CD14-positive monocyte (primary cell): ENCODE measurements around the gene LRRC37A2. TPM values are rescaled to one million over a fixed set of nuclear protein-coding genes. Genes with fewer than 3 reads are reported as not detected.
A peak's percentile ranks its signal among the peaks of the same experiment; 100 is the strongest.
"Not testable (repeated sequence)": the region's sequence is repeated elsewhere in the genome, so short reads cannot be mapped to it uniquely, and the experiment has no call there.

Experiments used
- DNase-seq, 3 donors: peaks; one replicate each; pipeline ENCODE4 v3.0.0-alpha.2; 2011 to 2022
- H2AFZ ChIP-seq: 2 replicates; pipeline ENCODE4 v1.6.0; 2012; ENCODE audit warnings: mild to moderate bottlenecking, low read depth, low read length, inconsistent platforms; ENCODE audit not compliant: insufficient read depth, poor library complexity, severe bottlenecking
- H3K27ac ChIP-seq, 2 donors: 1 replicate in 1 of 2; 2 replicates in 1 of 2; pipeline ENCODE4 v1.5.1; 2012 to 2013; ENCODE audit warnings: low read length in 2 of 2, control low read depth in 1 of 2, inconsistent platforms in 1 of 2, low read depth in 1 of 2, mild to moderate bottlenecking in 1 of 2
- H3K27me3 ChIP-seq, 2 donors: one replicate each; pipeline versions ENCODE4 v1.6.0 to v1.6.1; 2011 to 2013; ENCODE audit warnings: low read length in 2 of 2; ENCODE audit not compliant: control insufficient read depth in 2 of 2, insufficient read depth in 2 of 2
- H3K36me3 ChIP-seq, 2 donors: replicated peaks in 1 of 2; 1 replicate in 1 of 2; 2 replicates in 1 of 2; pipeline versions ENCODE4 v1.5.1 to v1.6.1; 2012 to 2013; ENCODE audit warnings: low read length in 2 of 2, control low read depth in 1 of 2, inconsistent platforms in 1 of 2, mild to moderate bottlenecking in 1 of 2; ENCODE audit not compliant: insufficient read depth in 2 of 2, control insufficient read depth in 1 of 2
- H3K4me1 ChIP-seq, 2 donors: 1 replicate in 1 of 2; 2 replicates in 1 of 2; pipeline versions ENCODE4 v1.5.1 to v1.6.1; 2012 to 2013; ENCODE audit warnings: low read length in 2 of 2, control low read depth in 1 of 2, inconsistent platforms in 1 of 2, mild to moderate bottlenecking in 1 of 2, moderate library complexity in 1 of 2; ENCODE audit not compliant: insufficient read depth in 2 of 2, control insufficient read depth in 1 of 2
- H3K4me2 ChIP-seq: replicated peaks from 2 replicates; pipeline ENCODE3; 2012; ENCODE audit warnings: low read length, moderate library complexity, mild to moderate bottlenecking; ENCODE audit not compliant: poor library complexity, severe bottlenecking; ENCODE audit errors: extremely low read depth
- H3K4me3 ChIP-seq, 3 experiments: fragments of 200-600 bp in 1 of 3; sonication (generic) in 1 of 3; replicated peaks in 1 of 3; 1 replicate in 2 of 3; 2 replicates in 1 of 3; pipeline ENCODE4 v1.5.1; 2011 to 2013; ENCODE audit warnings: low read length in 3 of 3, mild to moderate bottlenecking in 3 of 3, control low read depth in 2 of 3, low read depth in 2 of 3, inconsistent platforms in 1 of 3, moderate library complexity in 1 of 3
- H3K79me2 ChIP-seq: 2 replicates; pipeline ENCODE4 v1.6.0; 2012; ENCODE audit warnings: mild to moderate bottlenecking, control low read depth, inconsistent platforms, low read length, moderate library complexity; ENCODE audit not compliant: insufficient read depth
- H3K9ac ChIP-seq: 2 replicates; pipeline ENCODE4 v1.6.0; 2017; ENCODE audit warnings: low read length, mild to moderate bottlenecking; ENCODE audit not compliant: insufficient read depth, poor library complexity, severe bottlenecking
- H3K9me3 ChIP-seq, 2 donors: replicated peaks in 1 of 2; 1 replicate in 1 of 2; 2 replicates in 1 of 2; pipeline versions ENCODE4 v1.5.1 to v1.6.1; 2012 to 2013; ENCODE audit warnings: low read length in 2 of 2, control low read depth in 1 of 2; ENCODE audit not compliant: control insufficient read depth in 1 of 2, insufficient read depth in 1 of 2
- H4K20me1 ChIP-seq: 2 replicates; pipeline ENCODE4 v1.6.0; 2012; ENCODE audit warnings: mild to moderate bottlenecking, low read length, control low read depth, moderate library complexity; ENCODE audit not compliant: insufficient read depth
- H3K27ac Mint-ChIP-seq, 7 donors: one replicate each; pipeline ENCODE4 v1.8.0; 2020; ENCODE audit warnings: mild to moderate bottlenecking in 7 of 7, mixed read lengths in 7 of 7, moderate library complexity in 6 of 7, inconsistent platforms in 2 of 7
- H3K27me3 Mint-ChIP-seq, 3 donors: one replicate each; pipeline ENCODE4 v1.8.0; 2021 to 2022; ENCODE audit warnings: low read depth in 3 of 3, mild to moderate bottlenecking in 3 of 3, mixed read lengths in 3 of 3, moderate library complexity in 3 of 3, inconsistent platforms in 1 of 3
- H3K36me3 Mint-ChIP-seq, 2 donors: one replicate each; pipeline ENCODE4 v1.8.0; 2020; ENCODE audit warnings: mixed read lengths in 2 of 2, inconsistent platforms in 1 of 2, mild to moderate bottlenecking in 1 of 2
- H3K4me1 Mint-ChIP-seq: one replicate; pipeline ENCODE4 v1.8.0; 2020; ENCODE audit warnings: mild to moderate bottlenecking, mixed read lengths
- H3K4me3 Mint-ChIP-seq, 2 donors: one replicate each; pipeline ENCODE4 v1.8.0; 2020; ENCODE audit warnings: mild to moderate bottlenecking in 2 of 2, mixed read lengths in 2 of 2, moderate library complexity in 1 of 2
- H3K9me3 Mint-ChIP-seq, 7 donors: one replicate each; pipeline ENCODE4 v1.8.0; 2020 to 2022; ENCODE audit warnings: mixed read lengths in 7 of 7, mild to moderate bottlenecking in 6 of 7, moderate library complexity in 6 of 7, inconsistent platforms in 2 of 7
- WGBS: methylation state at CpG from one replicate; pipeline ENCODE4 v1.1.5; 2013; ENCODE audit warnings: missing lambda C conversion rate; ENCODE audit not compliant: insufficient coverage; 5-methylcytosine and 5-hydroxymethylcytosine counted together
- intact Hi-C, 2 donors: fragments of 100-400 bp; cut with micrococcal nuclease; formaldehyde crosslinking; loops; one replicate each; pipeline versions ENCODE4 v1.15.0 to v1.15.1; 2023
- polyA plus RNA-seq, 3 donors: library from polyadenylated mRNA; depleted of rRNA in 1 of 3; unstranded in 2 of 3; stranded (reverse) in 1 of 3; fragments of 300-500 nt in 2 of 3; fragments of >200 nt in 1 of 3; fragmentation: Illumina TruSeq in 2 of 3; gene quantifications; 1 replicate in 2 of 3; 2 replicates in 1 of 3; pipeline ENCODE4 v1.2.3, GENCODE V29; 2012 to 2021

LRRC37A2 gene
- polyA plus RNA-seq, 3 donors = 1.7 to 22.9 (median 2.1) TPM

DNA sequence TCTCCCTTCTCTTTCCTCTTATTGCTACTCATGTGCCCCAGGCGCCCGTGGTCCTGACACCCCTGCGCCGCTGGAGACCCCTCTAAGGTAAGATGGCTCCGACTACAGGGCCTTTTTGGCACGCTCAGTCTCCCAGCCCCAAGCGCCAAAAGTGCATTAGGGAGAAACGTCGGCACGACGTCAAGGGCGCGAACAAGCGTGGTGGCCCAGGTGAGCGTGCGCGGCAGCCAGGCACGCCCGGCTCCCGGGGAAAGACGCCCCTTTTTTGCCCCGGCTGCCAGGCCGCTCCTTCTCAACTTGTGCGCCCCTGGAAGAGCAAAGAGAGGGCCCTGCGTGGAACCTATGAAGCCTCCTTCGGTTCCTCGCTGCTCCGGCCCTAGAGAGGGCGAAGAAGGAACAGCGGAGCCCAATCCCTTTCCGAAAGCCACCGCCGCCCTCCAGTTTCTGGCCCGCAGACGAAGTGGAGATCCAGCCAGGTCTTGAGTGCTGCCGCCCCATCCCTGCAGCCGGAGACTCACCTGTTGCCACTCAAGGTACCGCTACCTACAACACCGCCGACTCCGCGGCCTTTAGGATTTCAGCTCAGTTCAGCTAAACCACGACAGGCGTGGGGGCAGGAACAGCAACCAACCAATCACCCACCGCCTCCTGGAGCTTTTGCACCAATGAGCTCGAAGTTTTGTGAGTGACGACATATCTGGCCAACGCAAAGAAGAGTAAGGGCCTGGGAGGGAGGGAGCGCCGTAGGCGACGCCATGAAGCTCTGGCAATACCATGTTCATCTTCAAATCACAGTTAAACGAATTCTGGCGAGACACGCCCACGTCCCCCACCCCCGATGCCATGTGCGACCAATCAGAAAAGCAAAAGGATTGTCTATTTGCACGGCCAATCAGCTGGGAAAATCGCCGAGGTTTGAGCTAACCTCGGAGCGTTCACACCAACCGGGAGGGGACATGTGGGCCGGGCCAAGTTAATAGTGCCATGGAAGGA lies 67.1 kb downstream of the LRRC37A2 start, which contains the start of gene ARL17A:
TSS of gene ARL17A (minus strand) at position 609 of the 993 bp plus-strand sequence. CDS start 3,369 bp downstream, outside the sequence.
- H3K9ac ChIP-seq, H3K27me3 ChIP-seq, H3K4me1 ChIP-seq, H3K27me3 Mint-ChIP-seq, H3K36me3 ChIP-seq, intact Hi-C loops, DNase-seq, H3K9me3 ChIP-seq, H3K4me1 Mint-ChIP-seq, H4K20me1 ChIP-seq, H3K79me2 ChIP-seq, H3K36me3 Mint-ChIP-seq, H3K9me3 Mint-ChIP-seq, H3K4me2 ChIP-seq: not testable (repeated sequence)
- H3K4me3 ChIP-seq = peak within 1 kb of the TSS in 1 of 3 experiments; percentile 20
- WGBS = no CpG with 5 or more reads among the region's 65 CpGs
- peak within 1 kb of the TSS in 2 of 7 donors; percentile 20 to 57 for H3K27ac Mint-ChIP-seq
- peak within 1 kb of the TSS; percentile 26 to 44 for H3K27ac ChIP-seq
- H2AFZ ChIP-seq = peak within 1 kb of the TSS; percentile 46
- H3K4me3 Mint-ChIP-seq = peak within 1 kb of the TSS in 1 of 2 donors; percentile 63

DNA sequence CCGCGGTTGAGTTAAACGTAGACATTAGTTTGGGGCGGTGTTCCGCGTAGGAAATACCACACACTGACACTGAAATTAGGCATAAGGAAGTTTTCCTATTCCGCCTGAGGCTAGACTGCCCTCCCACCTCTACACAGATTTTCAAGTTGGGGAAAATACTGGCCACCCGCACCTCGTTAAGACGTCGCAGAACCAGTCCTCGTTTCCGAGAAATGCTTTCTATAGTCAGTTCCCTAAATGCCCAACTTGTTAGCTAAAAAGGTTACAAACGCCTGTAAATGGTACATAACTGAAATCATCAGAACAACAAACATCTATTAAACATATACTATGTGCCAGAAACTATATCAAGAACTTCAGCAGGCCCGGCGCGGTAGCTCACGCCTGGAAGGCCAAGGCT lies 67.8 kb downstream of the LRRC37A2 start:
- DNase-seq, H3K9me3 ChIP-seq, H3K4me1 ChIP-seq, H3K4me1 Mint-ChIP-seq, H3K79me2 ChIP-seq, H3K36me3 Mint-ChIP-seq, H3K36me3 ChIP-seq, H3K27me3 ChIP-seq, H3K9me3 Mint-ChIP-seq, intact Hi-C loops, H3K27me3 Mint-ChIP-seq, H3K9ac ChIP-seq, H4K20me1 ChIP-seq, H3K4me2 ChIP-seq: not testable (repeated sequence)
- Histone ChIP-seq H3K27ac (peak overlapping the region; percentile 26 to 44), H3K4me3 (peak overlapping the region in 1 of 3 experiments; percentile 20), H2AFZ (peak overlapping the region; percentile 46)
- peak overlapping the region in 1 of 7 donors; percentile 20 for H3K27ac Mint-ChIP-seq
- peak overlapping the region in 1 of 2 donors; percentile 63 for H3K4me3 Mint-ChIP-seq
- WGBS = no CpG with 5 or more reads among the region's 18 CpGs

DNA sequence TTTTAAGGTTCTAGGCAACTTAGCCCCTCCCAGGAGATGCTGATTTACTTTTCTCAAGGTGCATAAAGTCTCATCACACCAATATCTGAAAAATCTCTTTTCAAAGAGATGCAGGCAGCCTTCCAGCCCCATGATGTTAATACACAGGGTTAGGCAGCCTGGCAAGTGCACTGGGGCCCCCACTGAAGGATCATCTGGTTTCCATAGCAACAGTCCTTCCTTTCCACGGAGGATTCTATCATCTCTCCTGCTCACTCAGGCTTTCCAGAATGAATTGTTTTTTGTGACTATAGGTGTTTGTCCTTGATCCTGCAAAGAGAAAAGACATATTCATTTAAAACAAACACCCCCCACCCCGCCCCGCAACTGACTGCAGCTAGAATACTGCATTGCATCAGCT lies 73.2 kb downstream of the LRRC37A2 start:
- H3K4me1 ChIP-seq, H3K4me3 Mint-ChIP-seq, H3K4me2 ChIP-seq, H3K36me3 Mint-ChIP-seq, H4K20me1 ChIP-seq, H3K27ac Mint-ChIP-seq, H3K9ac ChIP-seq, H3K4me1 Mint-ChIP-seq, H2AFZ ChIP-seq, H3K36me3 ChIP-seq, H3K27me3 Mint-ChIP-seq, intact Hi-C loops, H3K4me3 ChIP-seq, DNase-seq, H3K27ac ChIP-seq, H3K9me3 Mint-ChIP-seq, H3K27me3 ChIP-seq, H3K79me2 ChIP-seq, H3K9me3 ChIP-seq: not testable (repeated sequence)
- no CpG with 5 or more reads among the region's 3 CpGs for WGBS

DNA sequence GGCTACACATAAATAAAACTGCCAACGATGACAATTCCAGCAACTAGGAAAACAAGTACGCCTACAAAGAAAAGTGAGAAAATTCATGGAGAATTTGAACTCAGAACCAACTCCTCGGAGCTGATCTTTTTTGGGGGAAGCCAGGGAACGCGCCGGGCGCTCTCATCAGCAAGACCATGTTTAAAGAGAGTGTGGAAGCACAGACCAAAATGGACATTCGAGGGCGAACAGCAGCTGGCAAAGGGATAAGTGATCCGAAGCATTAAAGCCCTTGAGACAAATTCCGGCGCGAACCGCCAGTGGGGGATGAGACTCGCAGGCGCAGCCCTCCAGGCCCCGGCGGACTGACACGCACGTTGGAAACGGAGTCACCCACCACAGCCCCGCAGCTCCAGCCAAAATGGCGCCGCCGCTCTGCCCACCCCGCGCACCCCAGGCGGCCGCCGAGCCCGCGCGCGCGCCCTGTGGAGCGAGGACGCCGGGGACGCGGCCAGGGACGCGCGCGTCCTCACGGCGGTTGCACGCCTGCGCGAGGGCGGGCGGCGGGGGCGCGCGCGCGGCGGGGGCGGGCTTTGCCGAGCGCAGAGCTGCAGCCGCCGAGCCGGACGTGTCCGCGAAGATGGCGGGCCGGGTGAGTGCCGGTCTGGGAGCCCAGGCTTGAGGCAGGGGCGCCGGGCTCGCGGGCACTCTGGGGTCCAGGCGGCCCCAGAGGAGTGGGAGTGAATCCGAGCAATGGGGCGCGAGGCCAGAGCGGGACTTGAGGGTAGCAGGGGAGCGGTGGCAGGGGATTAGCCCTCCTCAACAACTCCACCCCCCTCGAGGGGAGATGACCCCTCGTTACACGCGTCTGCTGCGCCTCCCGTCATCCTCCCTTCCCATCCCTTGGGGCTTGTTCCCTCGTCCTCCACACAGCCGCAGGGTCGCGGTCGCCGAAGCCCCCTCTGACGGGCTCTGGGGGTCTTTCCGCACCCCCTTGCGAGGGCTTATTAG lies 78.2 kb downstream of the LRRC37A2 start, which contains the start of gene NSF:
TSS of gene NSF (plus strand) at position 513 of the 990 bp plus-strand sequence. CDS start at position 620, 107 bp downstream.
- not testable (repeated sequence) for H3K27ac Mint-ChIP-seq, H3K4me3 Mint-ChIP-seq

More for the DNA sequence above, 78.2 kb downstream of the LRRC37A2 start, which contains the start of gene NSF:
- H3K36me3 Mint-ChIP-seq, H3K4me1 ChIP-seq, H3K36me3 ChIP-seq, H2AFZ ChIP-seq, H3K4me2 ChIP-seq, H3K79me2 ChIP-seq, H3K9ac ChIP-seq, H3K4me1 Mint-ChIP-seq, H3K27ac ChIP-seq, H4K20me1 ChIP-seq, intact Hi-C loops, H3K4me3 ChIP-seq, H3K27me3 ChIP-seq, DNase-seq, H3K27me3 Mint-ChIP-seq, H3K9me3 ChIP-seq, H3K9me3 Mint-ChIP-seq: not testable (repeated sequence)
- no CpG with 5 or more reads among the region's 95 CpGs for WGBS
